ENCODE results near the gene C1QTNF3.
"Not testable (repeated sequence)": the region's sequence is repeated elsewhere in the genome, so short reads cannot be mapped to it uniquely, and the experiment has no call there.

The C1QTNF3 gene

GRCh38 chr5:34043099-34043876, at the start of gene C1QTNF3:
TSS of gene C1QTNF3 (minus strand) at chr5:34043213. CDS start at chr5:34043125, 88 bp downstream.
- DNase-seq (ENCODE audit: low read depth) = no peak

GRCh38 chr5:34091039-34091438, 48.0 kb upstream of the C1QTNF3 start:
- not testable (repeated sequence) for DNase-seq (ENCODE audit: low read depth)

GRCh38 chr5:34089802-34090201, 46.8 kb upstream of the C1QTNF3 start:
- DNase-seq (ENCODE audit: low read depth) = peak; percentile 23

- DNase-seq (ENCODE audit: low read depth) = not testable (repeated sequence)
These were observed 44.7 kb upstream of the C1QTNF3 start for GRCh38 chr5:34087728-34088127.

GRCh38 chr5:34083898-34084297, 40.9 kb upstream of the C1QTNF3 start:
- not testable (repeated sequence) for DNase-seq (ENCODE audit: low read depth)

- DNase-seq (ENCODE audit: low read depth) = not testable (repeated sequence)
These were observed 36.5 kb upstream of the C1QTNF3 start for GRCh38 chr5:34079505-34079904.

- DNase-seq (ENCODE audit: low read depth) = not testable (repeated sequence)
These were observed 34.6 kb upstream of the C1QTNF3 start for GRCh38 chr5:34077636-34078035.

GRCh38 chr5:34076719-34077364, 33.8 kb upstream of the C1QTNF3 start:
- not testable (repeated sequence) for DNase-seq (ENCODE audit: low read depth)

- not testable (repeated sequence) for DNase-seq (ENCODE audit: low read depth)
These were observed 31.5 kb upstream of the C1QTNF3 start for GRCh38 chr5:34074472-34074871.

GRCh38 chr5:34074071-34074470, 31.1 kb upstream of the C1QTNF3 start:
- DNase-seq (ENCODE audit: low read depth) = not testable (repeated sequence)

GRCh38 chr5:34070626-34071025, 27.6 kb upstream of the C1QTNF3 start:
- not testable (repeated sequence) for DNase-seq (ENCODE audit: low read depth)

GRCh38 chr5:34064656-34065055, 21.6 kb upstream of the C1QTNF3 start:
- DNase-seq (ENCODE audit: low read depth) = no peak

GRCh38 chr5:34062419-34062818, 19.4 kb upstream of the C1QTNF3 start:
- DNase-seq (ENCODE audit: low read depth) = no peak

- no peak for DNase-seq (ENCODE audit: low read depth)
These were observed 19.0 kb upstream of the C1QTNF3 start for GRCh38 chr5:34061993-34062392.

GRCh38 chr5:34059977-34060376, 17.0 kb upstream of the C1QTNF3 start:
- DNase-seq (ENCODE audit: low read depth) = no peak

GRCh38 chr5:34058532-34058931, 15.5 kb upstream of the C1QTNF3 start:
- no peak for DNase-seq (ENCODE audit: low read depth)

GRCh38 chr5:34057569-34057968, 14.6 kb upstream of the C1QTNF3 start:
- DNase-seq (ENCODE audit: low read depth) = no peak

- DNase-seq (ENCODE audit: low read depth) = no peak
These were observed 14.1 kb upstream of the C1QTNF3 start for GRCh38 chr5:34057118-34057517.

- no peak for DNase-seq (ENCODE audit: low read depth)
These were observed 12.7 kb upstream of the C1QTNF3 start for GRCh38 chr5:34055667-34056066.

GRCh38 chr5:34054400-34054729, 11.4 kb upstream of the C1QTNF3 start:
- DNase-seq (ENCODE audit: low read depth) = no peak

GRCh38 chr5:34053571-34054399, 10.8 kb upstream of the C1QTNF3 start:
- DNase-seq (ENCODE audit: low read depth) = no peak

GRCh38 chr5:34053133-34053532, 10.1 kb upstream of the C1QTNF3 start:
- DNase-seq (ENCODE audit: low read depth) = peak; percentile 58
